ENCODE results near the gene APPL2. TPM values are rescaled to one million over a fixed set of nuclear protein-coding genes. Genes with fewer than 3 reads are reported as not detected.

The APPL2 gene
- total RNA-seq, 1 experiment from 2014 or later: 42.2 TPM

- Histone ChIP-seq H3K9me2 (replicated peaks; ENCODE audit: low read length) (no peaks in the 10 kb centered on the region), H2AFZ (ENCODE audit: low read length) (no peak overlapping the region), H3K4me2 (ENCODE audit: low read length) (no peak overlapping the region), H3K9me3 (ENCODE audit: low read length) (no peaks in the 10 kb centered on the region), H3K4me1 (ENCODE audit: insufficient read depth, low read length) (no peaks in the 10 kb centered on the region), H3K36me3 (ENCODE audit: low read depth, low read length) (peaks cover 16% of the 10 kb centered on the region; the same call in 1 of the 2 replicates), H3K9ac (ENCODE audit: low read length) (no peak overlapping the region), H3K79me2 (ENCODE audit: low read length) (no peaks in the 10 kb centered on the region), H3K4me3 (ENCODE audit: low read length) (no peak overlapping the region), H3K27me3 (ENCODE audit: low read length) (no peaks in the 10 kb centered on the region), H4K20me1 (ENCODE audit: low read length) (no peaks in the 10 kb centered on the region), H3K27ac (ENCODE audit: low read length) (no peak overlapping the region), H3F3A (ENCODE audit: low read length, unreplicated experiment) (no peaks in the 10 kb centered on the region)
- POLR2A ChIA-PET (ENCODE audit: unreplicated experiment): no interaction called here
- no peak for DNase-seq
- BruUV-seq (replicated peaks): no TSS peak
- TF ChIP-seq EZH2 (IDR thresholded peaks at IDR 0.05; ENCODE audit: low read length, unreplicated experiment) (no peak), CTCF (conservative IDR thresholded peaks at IDR 0.05; ENCODE audit: low read depth, low read length) (no peak), EZH2phosphoT487 (IDR thresholded peaks at IDR 0.05; ENCODE audit: borderline replicate concordance, low read length) (no peak)
- CTCF ChIA-PET: no interaction called here
- no peak for ATAC-seq
- intact Hi-C loops (cut with micrococcal nuclease): loop anchor here (2.0 kb wide), 1 partner anchor 206 kb away; no protein-coding TSS in a partner anchor
These were observed 58.8 kb downstream of the APPL2 start for GRCh38 chr12:105177208-105177607.

- intact Hi-C loops (cut with micrococcal nuclease): no loop called here
- H3K36me3 ChIP-seq (ENCODE audit: low read depth, low read length): peaks cover 19% of the 10 kb centered on the region; the same call in 1 of the 2 replicates
- CTCF ChIA-PET: no interaction called here
- no peak overlapping the region for H3K27ac ChIP-seq (ENCODE audit: low read length)
- H3K4me1 ChIP-seq (ENCODE audit: insufficient read depth, low read length): no peaks in the 10 kb centered on the region
- H3K79me2 ChIP-seq (ENCODE audit: low read length): no peaks in the 10 kb centered on the region
- no peaks in the 10 kb centered on the region for H3K9me2 ChIP-seq (replicated peaks; ENCODE audit: low read length)
- H3K4me3 ChIP-seq (ENCODE audit: low read length): no peak overlapping the region
- H3K4me2 ChIP-seq (ENCODE audit: low read length): no peak overlapping the region
- TF ChIP-seq EZH2phosphoT487 (IDR thresholded peaks at IDR 0.05; ENCODE audit: borderline replicate concordance, low read length) (no peak), EZH2 (IDR thresholded peaks at IDR 0.05; ENCODE audit: low read length, unreplicated experiment) (no peak), CTCF (conservative IDR thresholded peaks at IDR 0.05; ENCODE audit: low read depth, low read length) (no peak)
- POLR2A ChIA-PET (ENCODE audit: unreplicated experiment): no interaction called here
- H2AFZ ChIP-seq (ENCODE audit: low read length): no peak overlapping the region
- BruUV-seq (replicated peaks): no TSS peak
- no peaks in the 10 kb centered on the region for H4K20me1 ChIP-seq (ENCODE audit: low read length)
- no peaks in the 10 kb centered on the region for H3K9me3 ChIP-seq (ENCODE audit: low read length)
- no peak for DNase-seq
- H3K9ac ChIP-seq (ENCODE audit: low read length): no peak overlapping the region
- H3K27me3 ChIP-seq (ENCODE audit: low read length): no peaks in the 10 kb centered on the region
- H3F3A ChIP-seq (ENCODE audit: low read length, unreplicated experiment): no peaks in the 10 kb centered on the region
- ATAC-seq: no peak
These were observed 60.5 kb downstream of the APPL2 start for GRCh38 chr12:105175397-105175990.

GRCh38 chr12:105171691-105172436, 64.1 kb downstream of the APPL2 start:
- Histone ChIP-seq H3K9me2 (replicated peaks; ENCODE audit: low read length) (no peaks in the 10 kb centered on the region), H3K27ac (ENCODE audit: low read length) (no peak overlapping the region), H3K36me3 (ENCODE audit: low read depth, low read length) (peaks cover 23% of the 10 kb centered on the region; the same call in 1 of the 2 replicates), H3F3A (ENCODE audit: low read length, unreplicated experiment) (no peaks in the 10 kb centered on the region), H3K27me3 (ENCODE audit: low read length) (no peaks in the 10 kb centered on the region), H3K4me3 (ENCODE audit: low read length) (no peak overlapping the region), H3K79me2 (ENCODE audit: low read length) (no peaks in the 10 kb centered on the region), H2AFZ (ENCODE audit: low read length) (no peak overlapping the region), H3K4me2 (ENCODE audit: low read length) (no peak overlapping the region), H3K9me3 (ENCODE audit: low read length) (no peaks in the 10 kb centered on the region), H3K4me1 (ENCODE audit: insufficient read depth, low read length) (no peaks in the 10 kb centered on the region), H4K20me1 (ENCODE audit: low read length) (no peaks in the 10 kb centered on the region), H3K9ac (ENCODE audit: low read length) (no peak overlapping the region)
- ChIA-PET CTCF (no interaction called here), POLR2A (ENCODE audit: unreplicated experiment) (interaction anchor here (0.7 kb wide), 1 partner anchor 56 kb away, joined by 3 read pairs; no protein-coding TSS in a partner anchor)
- no TSS peak for BruUV-seq (replicated peaks)
- no peak for TF ChIP-seq EZH2 (IDR thresholded peaks at IDR 0.05; ENCODE audit: low read length, unreplicated experiment)
- no peak for TF ChIP-seq EZH2phosphoT487 (IDR thresholded peaks at IDR 0.05; ENCODE audit: borderline replicate concordance, low read length)
- TF ChIP-seq CTCF (conservative IDR thresholded peaks at IDR 0.05; ENCODE audit: low read depth, low read length): no peak
- no peak for DNase-seq
- no peak for ATAC-seq
- intact Hi-C loops (cut with micrococcal nuclease): no loop called here
